WTC11 (cell line): ENCODE results near the gene FAM20A. TPM values are rescaled to one million over a fixed set of nuclear protein-coding genes. Genes with fewer than 3 reads are reported as not detected.

Source experiments
- ATAC-seq: fragments of 200-7000 bp; cut with Tn5 transposase; 2 replicates; pipeline ENCODE4 v1.10.0; 2021; ENCODE audit warnings: mild to moderate bottlenecking, moderate library complexity
- CTCF ChIA-PET: fragments of 300-600 bp; sonication (Branson Sonifier 250); formaldehyde crosslinking; loops from one replicate; lab custom pipeline; 2021; ENCODE audit warnings: antibody characterized with exemption; lab: Charles Lee
- POLR2A ChIA-PET: fragments of 350-600 bp; sonication (Branson Sonifier 250); formaldehyde crosslinking; loops from one replicate; lab custom pipeline; 2021; ENCODE audit warnings: antibody characterized with exemption; lab: Charles Lee
- DNase-seq: peaks from one replicate; pipeline ENCODE4 v3.0.0; 2021; ENCODE audit warnings: low spot score
- H3K27ac Mint-ChIP-seq: 2 replicates; pipeline ENCODE4 v1.8.0; 2021; ENCODE audit warnings: mixed read lengths
- H3K27me3 Mint-ChIP-seq: 2 replicates; pipeline ENCODE4 v1.8.0; 2021; ENCODE audit warnings: low read depth, mild to moderate bottlenecking, moderate library complexity, mixed read lengths
- H3K36me3 Mint-ChIP-seq: 2 replicates; pipeline ENCODE4 v1.8.0; 2021; ENCODE audit warnings: mixed read lengths
- H3K4me1 Mint-ChIP-seq: 2 replicates; pipeline ENCODE4 v1.8.0; 2022; ENCODE audit warnings: mixed read lengths
- H3K4me3 Mint-ChIP-seq: 2 replicates; pipeline ENCODE4 v1.8.0; 2021; ENCODE audit warnings: mild to moderate bottlenecking, moderate library complexity, mixed read lengths
- H3K9me3 Mint-ChIP-seq: 2 replicates; pipeline ENCODE4 v1.8.0; 2021; ENCODE audit warnings: mixed read lengths
- ATF1 ChIP-seq: sonication (generic); formaldehyde crosslinking; IDR thresholded peaks from 2 replicates; pipeline ENCODE4 v1.8.1; 2023; ENCODE audit warnings: mild to moderate bottlenecking, moderate library complexity, missing genetic modification reagents
- ATF3 ChIP-seq: sonication (generic); formaldehyde crosslinking; conservative IDR thresholded peaks from 2 replicates; pipeline ENCODE4 v1.8.1; 2022; ENCODE audit warnings: mild to moderate bottlenecking, missing genetic modification reagents
- CBFB ChIP-seq: sonication (generic); formaldehyde crosslinking; IDR thresholded peaks from 2 replicates; pipeline ENCODE4 v1.8.1; 2022; ENCODE audit warnings: mild to moderate bottlenecking, low read depth, missing genetic modification reagents
- CDX4 ChIP-seq: fragments of 250-450 bp; sonication (Bioruptor Pico); IDR thresholded peaks from 2 replicates; pipeline ENCODE4 v1.9.0; 2021; ENCODE audit warnings: moderate library complexity, mild to moderate bottlenecking, inconsistent platforms, borderline replicate concordance
- CREB1 ChIP-seq: sonication (generic); formaldehyde crosslinking; IDR thresholded peaks from 2 replicates; pipeline ENCODE4 v1.8.0; 2023; ENCODE audit warnings: mild to moderate bottlenecking, missing genetic modification reagents
- EMX1 ChIP-seq: fragments of 250-450 bp; sonication (Bioruptor Pico); IDR thresholded peaks from 2 replicates; pipeline ENCODE4 v1.8.0; 2021; ENCODE audit warnings: mild to moderate bottlenecking
- FOXJ3 ChIP-seq: sonication (generic); formaldehyde crosslinking; IDR thresholded peaks from 2 replicates; pipeline ENCODE4 v1.9.0; 2021; ENCODE audit warnings: missing genetic modification reagents, mild to moderate bottlenecking, borderline replicate concordance
- FOXP4 ChIP-seq: sonication (generic); formaldehyde crosslinking; IDR thresholded peaks from 2 replicates; pipeline ENCODE4 v1.8.0; 2022; ENCODE audit warnings: mild to moderate bottlenecking, missing genetic modification reagents
- GABPB1 ChIP-seq: sonication (generic); formaldehyde crosslinking; IDR thresholded peaks from 2 replicates; pipeline ENCODE4 v1.8.1; 2023; ENCODE audit warnings: mild to moderate bottlenecking, missing genetic modification reagents
- IRF1 ChIP-seq: sonication (generic); formaldehyde crosslinking; IDR thresholded peaks from 2 replicates; pipeline ENCODE4 v1.8.0; 2023; ENCODE audit warnings: missing genetic modification reagents
- MAX ChIP-seq: sonication (generic); formaldehyde crosslinking; IDR thresholded peaks from 2 replicates; pipeline ENCODE4 v1.8.0; 2022; ENCODE audit warnings: mild to moderate bottlenecking, missing genetic modification reagents
- MLX ChIP-seq: sonication (generic); formaldehyde crosslinking; IDR thresholded peaks from 2 replicates; pipeline ENCODE4 v1.8.1; 2023; ENCODE audit warnings: mild to moderate bottlenecking, missing genetic modification reagents, moderate library complexity
- NFATC4 ChIP-seq: fragments of 250-450 bp; sonication (Bioruptor Pico); IDR thresholded peaks from 2 replicates; pipeline ENCODE4 v1.9.0; 2021; ENCODE audit warnings: mild to moderate bottlenecking
- NFE2L1 ChIP-seq: sonication (generic); formaldehyde crosslinking; IDR thresholded peaks from 2 replicates; pipeline ENCODE4 v1.8.1; 2023; ENCODE audit warnings: missing genetic modification reagents
- RELA ChIP-seq: sonication (generic); formaldehyde crosslinking; IDR thresholded peaks from 2 replicates; pipeline ENCODE4 v1.8.1; 2022; ENCODE audit warnings: missing genetic modification reagents, mild to moderate bottlenecking, borderline replicate concordance
- TEAD4 ChIP-seq: sonication (generic); formaldehyde crosslinking; IDR thresholded peaks from 2 replicates; pipeline ENCODE4 v1.8.0; 2022; ENCODE audit warnings: mild to moderate bottlenecking, missing genetic modification reagents
- ZMAT4 ChIP-seq: fragments of 250-450 bp; sonication (Bioruptor Pico); IDR thresholded peaks from 2 replicates; pipeline ENCODE4 v1.9.0; 2021; ENCODE audit warnings: mild to moderate bottlenecking
- ZNF232 ChIP-seq: sonication (generic); formaldehyde crosslinking; IDR thresholded peaks from 2 replicates; pipeline ENCODE4 v1.8.0; 2022; ENCODE audit warnings: mild to moderate bottlenecking, missing genetic modification reagents
- ZNF263 ChIP-seq: sonication (generic); formaldehyde crosslinking; IDR thresholded peaks from 2 replicates; pipeline ENCODE4 v1.8.1; 2022; ENCODE audit warnings: low read depth, mild to moderate bottlenecking, moderate library complexity, missing genetic modification reagents
- ZNF423 ChIP-seq: fragments of 250-450 bp; sonication (Bioruptor Pico); IDR thresholded peaks from 2 replicates; pipeline ENCODE4 v2.1.2; 2022; ENCODE audit warnings: mild to moderate bottlenecking, moderate library complexity
- total RNA-seq: library from RNA; stranded (reverse); gene quantifications from 3 replicates; pipeline ENCODE4 v1.2.3, GENCODE V29; 2021

The FAM20A gene
- total RNA-seq, 1 experiment from 2014 or later, result 5.8 TPM

GRCh38 chr17:68544111-68544915 is 56.9 kb downstream of the FAM20A start:
- no peaks in the 10 kb centered on the region for H3K4me1 Mint-ChIP-seq
- H3K36me3 Mint-ChIP-seq, result peaks cover 23% of the 10 kb centered on the region
- H3K27ac Mint-ChIP-seq, result no peak overlapping the region
- no peak overlapping the region for H3K4me3 Mint-ChIP-seq
- DNase-seq (no peak), ATAC-seq (no peak)
- ChIA-PET CTCF (no interaction called here), POLR2A (interaction anchor here (0.7 kb wide), 1 partner anchor 19 kb away, joined by 4 read pairs; no protein-coding TSS in a partner anchor)
- H3K27me3 Mint-ChIP-seq, result no peaks in the 10 kb centered on the region
- peaks cover 6% of the 10 kb centered on the region for H3K9me3 Mint-ChIP-seq
- TF ChIP-seq FOXJ3 (CRISPR knock-in tag) (no peak), NFE2L1 (CRISPR knock-in tag) (no peak), RELA (no peak), TEAD4 (CRISPR knock-in tag) (no peak), NFATC4 (CRISPR knock-in tag) (no peak), ZNF263 (CRISPR knock-in tag) (no peak), EMX1 (CRISPR knock-in tag) (no peak), ZNF423 (no peak), ATF1 (no peak), CREB1 (CRISPR knock-in tag) (no peak), FOXP4 (no peak), MLX (CRISPR knock-in tag) (no peak), CBFB (no peak)

GRCh38 chr17:68542698-68543463 is 58.3 kb downstream of the FAM20A start:
- DNase-seq (no peak), ATAC-seq (no peak)
- H3K4me1 Mint-ChIP-seq, result no peaks in the 10 kb centered on the region
- TF ChIP-seq MAX (CRISPR knock-in tag) (no peak), IRF1 (CRISPR knock-in tag) (no peak), GABPB1 (no peak), ZMAT4 (CRISPR knock-in tag) (no peak), ATF3 (no peak), CDX4 (no peak), ZNF232 (CRISPR knock-in tag) (no peak)
- peak overlapping the region; percentile 20; the same call in 1 of the 2 replicates for H3K27ac Mint-ChIP-seq
- H3K4me3 Mint-ChIP-seq, result no peak overlapping the region
- no peaks in the 10 kb centered on the region for H3K27me3 Mint-ChIP-seq
- H3K36me3 Mint-ChIP-seq, result peaks cover 30% of the 10 kb centered on the region
- POLR2A ChIA-PET, result no interaction called here
- CTCF ChIA-PET, result no interaction called here
- H3K9me3 Mint-ChIP-seq, result peaks cover 6% of the 10 kb centered on the region
